ENCODE results near the gene P4HTM.
A peak's percentile ranks its signal among the peaks of the same experiment; 100 is the strongest.

P4HTM gene

GRCh38 chr3:49017971-49018706, 28.1 kb downstream of the P4HTM start, which contains the start of gene DALRD3:
Gene DALRD3 (minus strand): TSS chr3:49018580. CDS start chr3:49018564, 16 bp downstream.
- peak within 1 kb of the TSS; percentile 79 for H3K4me3 ChIP-seq (ENCODE audit: control insufficient read depth, low read depth, low read length)
- DNase-seq (ENCODE audit: low read depth): no peak
- no peak for TF ChIP-seq CTCF (IDR thresholded peaks at IDR 0.05; ENCODE audit: control insufficient read depth, insufficient read depth, low read depth, low read length, missing control alignments)

- DNase-seq (ENCODE audit: low read depth): no peak
- peak overlapping the region; percentile 79 for H3K4me3 ChIP-seq (ENCODE audit: control insufficient read depth, low read depth, low read length)
- no peak for TF ChIP-seq CTCF (IDR thresholded peaks at IDR 0.05; ENCODE audit: control insufficient read depth, insufficient read depth, low read depth, low read length, missing control alignments)
Measured at GRCh38 chr3:49018707-49019006, 28.6 kb downstream of the P4HTM start.

GRCh38 chr3:49019941-49020329, 29.9 kb downstream of the P4HTM start:
- no peak for TF ChIP-seq CTCF (IDR thresholded peaks at IDR 0.05; ENCODE audit: control insufficient read depth, insufficient read depth, low read depth, low read length, missing control alignments)
- no peak for DNase-seq (ENCODE audit: low read depth)
- H3K4me3 ChIP-seq (ENCODE audit: control insufficient read depth, low read depth, low read length): peak overlapping the region; percentile 76

- H3K4me3 ChIP-seq (ENCODE audit: control insufficient read depth, low read depth, low read length): peak overlapping the region; percentile 76
- no peak for TF ChIP-seq CTCF (IDR thresholded peaks at IDR 0.05; ENCODE audit: control insufficient read depth, insufficient read depth, low read depth, low read length, missing control alignments)
- DNase-seq (ENCODE audit: low read depth): no peak
Measured at GRCh38 chr3:49020330-49021212, 30.5 kb downstream of the P4HTM start.

GRCh38 chr3:49021213-49021812, 31.3 kb downstream of the P4HTM start:
- peak overlapping the region; percentile 76 for H3K4me3 ChIP-seq (ENCODE audit: control insufficient read depth, low read depth, low read length)
- TF ChIP-seq CTCF (IDR thresholded peaks at IDR 0.05; ENCODE audit: control insufficient read depth, insufficient read depth, low read depth, low read length, missing control alignments): no peak
- peak; percentile 88 for DNase-seq (ENCODE audit: low read depth)

GRCh38 chr3:49021813-49022687, 32.0 kb downstream of the P4HTM start, which contains the start of gene NDUFAF3:
Gene NDUFAF3 (plus strand): TSS chr3:49022121. CDS start chr3:49022145, 24 bp downstream.
- H3K4me3 ChIP-seq (ENCODE audit: control insufficient read depth, low read depth, low read length): peak within 1 kb of the TSS; percentile 76
- TF ChIP-seq CTCF (IDR thresholded peaks at IDR 0.05; ENCODE audit: control insufficient read depth, insufficient read depth, low read depth, low read length, missing control alignments): peak; percentile 89
- peak; percentile 73 for DNase-seq (ENCODE audit: low read depth)
